NCI-H446 (cell line): Measurements from ENCODE around the gene UGT1A1.

Experiments
- DNase-seq, 2 experiments: peaks; one replicate each; lab custom pipeline; 2025; lab: John Stamatoyannopoulos, UW

Gene UGT1A1

DNA sequence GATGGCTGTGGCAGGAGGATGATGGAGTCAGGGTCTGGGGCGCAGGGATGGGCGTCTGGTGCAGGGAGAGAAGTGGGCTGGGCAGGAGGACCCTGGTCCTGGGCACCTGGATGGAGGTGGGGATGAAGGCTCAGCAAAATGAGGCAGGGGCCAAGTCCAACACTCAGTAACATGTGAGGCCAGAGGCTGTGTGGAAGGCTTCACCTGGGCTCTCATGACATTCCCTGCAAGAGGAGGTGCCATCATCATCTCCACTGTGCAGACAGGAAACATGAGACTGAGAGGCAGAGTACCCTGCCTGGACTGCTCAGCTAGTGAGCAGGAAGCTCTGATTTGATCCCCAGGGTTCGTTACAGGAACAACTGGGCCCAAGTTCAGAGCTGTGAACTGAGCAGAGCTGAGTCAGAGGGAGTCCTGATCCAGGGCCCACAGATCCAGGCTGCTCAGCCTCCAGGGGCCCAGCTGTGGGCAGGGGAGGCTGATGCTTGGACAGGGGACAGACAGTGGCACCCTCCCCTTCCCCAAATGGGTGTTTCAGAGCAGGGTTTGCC lies 57.4 kb downstream of the UGT1A1 start:
- no peak for DNase-seq

DNA sequence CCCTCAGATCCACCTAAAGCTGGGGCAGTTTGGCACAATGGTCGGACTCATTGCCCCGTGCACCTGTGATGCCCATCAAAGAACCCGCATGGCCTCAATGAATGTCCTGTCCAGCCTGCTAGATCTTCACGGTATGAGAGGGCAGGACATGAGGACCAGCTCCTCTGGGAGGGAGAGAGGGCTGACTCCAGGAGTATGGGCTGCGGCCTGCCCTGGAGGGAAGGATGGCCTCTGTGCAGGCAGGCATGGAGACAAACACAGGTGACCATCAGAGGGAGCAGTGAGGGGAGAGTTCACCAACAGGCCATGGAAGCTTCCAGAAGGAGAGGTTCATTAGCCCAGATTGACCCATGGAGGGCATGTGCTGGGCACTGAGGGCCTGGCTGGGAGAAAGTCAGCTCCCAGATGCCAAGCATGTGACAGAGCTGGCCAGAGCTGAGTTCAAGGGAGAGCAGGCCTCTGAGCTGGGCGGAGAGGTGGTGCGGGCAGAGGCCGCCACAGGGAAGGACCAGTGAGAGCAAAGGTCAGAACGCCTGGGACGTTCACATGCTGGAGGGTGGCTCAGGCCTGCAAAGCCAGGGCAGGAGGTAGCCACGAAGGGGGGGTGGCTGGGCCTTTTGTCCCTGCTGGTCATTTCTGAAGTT lies 58.0 kb downstream of the UGT1A1 start:
- DNase-seq, result no peak

DNA sequence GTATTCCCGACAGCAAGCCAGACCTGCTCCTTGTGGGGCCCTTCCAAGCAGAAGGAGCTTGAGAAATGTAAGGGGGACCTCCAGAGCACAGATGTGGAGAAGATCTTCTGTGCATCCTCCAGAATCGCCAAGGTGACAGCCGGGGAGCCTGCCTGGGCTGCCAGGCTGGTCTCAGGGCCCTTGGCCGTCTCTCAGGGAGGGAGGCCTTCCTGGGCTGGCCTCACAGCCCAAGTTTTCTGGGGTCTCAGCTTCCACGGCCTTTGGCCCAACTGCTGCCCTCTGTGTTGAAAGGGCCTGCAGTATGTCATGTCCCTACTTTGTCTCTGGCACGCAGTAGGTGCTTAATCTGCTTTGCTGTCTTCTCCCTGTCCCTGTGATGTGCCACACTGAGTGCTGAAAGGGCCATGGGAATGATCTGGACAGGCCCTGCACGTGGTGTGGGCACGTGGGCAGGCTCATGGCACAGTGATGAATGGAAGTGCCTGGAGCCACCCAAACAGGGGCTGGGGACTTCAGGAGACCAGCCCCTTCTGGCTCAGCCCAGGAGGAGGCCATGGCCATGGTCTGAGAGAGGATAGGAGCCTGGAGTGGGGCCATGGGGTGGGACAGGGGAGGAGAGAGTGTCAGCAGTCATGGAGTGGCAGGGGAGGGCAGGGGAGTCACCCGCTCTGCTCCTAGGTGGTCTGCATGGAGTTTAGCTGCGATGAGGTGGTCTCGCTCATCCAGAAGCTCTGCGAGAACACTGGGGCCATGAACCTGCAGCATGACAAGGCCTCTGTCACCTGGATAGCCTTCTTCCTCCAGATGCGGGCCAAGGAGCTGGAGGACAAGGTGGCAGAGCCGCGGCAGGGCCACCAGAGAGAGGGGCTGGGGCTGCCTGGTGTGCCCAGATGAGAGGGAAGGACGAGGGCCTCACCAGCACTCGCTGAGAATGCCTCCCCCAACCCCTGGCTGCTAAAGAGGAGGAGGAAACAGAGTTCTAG lies 58.9 kb downstream of the UGT1A1 start:
- DNase-seq, result no peak

DNA sequence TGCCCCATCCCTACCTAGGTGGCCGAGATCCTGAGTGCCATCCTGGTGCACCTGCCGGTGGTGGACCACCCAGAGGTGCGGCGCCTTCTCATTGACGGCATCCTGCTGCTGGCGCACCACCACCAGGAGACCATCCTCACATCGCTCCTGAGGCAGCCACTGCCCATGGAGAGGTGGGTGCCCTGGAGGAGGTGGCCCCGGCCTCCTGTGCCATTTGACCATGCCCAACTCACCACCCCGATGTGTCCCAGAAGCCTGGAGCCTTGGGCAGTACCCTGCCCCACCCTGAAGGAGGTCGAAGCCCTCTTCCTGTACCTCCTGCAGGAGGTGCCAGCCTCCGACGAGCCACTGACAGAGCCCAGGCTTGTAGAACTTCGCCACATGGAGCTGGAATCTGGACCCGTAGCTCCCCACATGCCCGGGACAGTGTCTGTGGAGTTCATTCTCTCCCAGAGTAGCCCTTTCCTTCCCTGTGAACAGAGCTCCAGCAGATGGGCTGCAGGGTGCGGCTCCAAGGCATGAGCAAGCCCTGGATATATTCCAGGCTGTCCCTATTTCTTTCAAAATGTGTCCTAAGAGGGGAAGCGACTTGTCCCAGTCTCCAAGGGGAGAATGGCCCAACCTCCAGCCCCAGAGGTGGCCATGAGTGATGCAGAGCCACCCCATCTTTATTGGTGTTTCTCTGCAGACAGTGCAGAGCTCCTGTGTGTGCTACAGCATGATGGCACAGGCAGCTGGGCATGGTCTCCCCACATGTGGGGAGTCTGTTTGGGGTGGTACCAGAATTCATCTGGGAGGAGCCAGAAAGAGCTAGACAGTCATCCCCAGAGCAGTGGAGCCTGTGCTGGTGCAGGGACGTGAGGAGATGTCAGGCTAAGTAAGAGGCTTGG lies 60.1 kb downstream of the UGT1A1 start:
- no peak for DNase-seq

DNA sequence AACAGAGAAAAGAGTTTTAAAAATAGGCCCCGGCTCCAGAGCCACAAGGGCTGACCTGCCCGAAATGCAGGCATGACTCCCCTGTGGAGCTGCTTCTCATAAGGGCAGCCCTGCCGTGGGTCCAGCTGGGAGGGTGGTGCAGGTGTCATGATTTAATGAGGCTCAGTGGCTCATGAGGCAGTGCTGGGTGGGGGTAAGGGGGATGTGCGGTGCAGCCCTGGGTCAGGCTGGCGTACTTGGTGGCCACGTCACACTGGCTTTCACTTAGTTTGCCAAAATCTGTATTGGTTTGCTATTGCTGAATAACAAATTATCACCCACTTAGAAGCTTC lies 60.7 kb downstream of the UGT1A1 start:
- no peak for DNase-seq

DNA sequence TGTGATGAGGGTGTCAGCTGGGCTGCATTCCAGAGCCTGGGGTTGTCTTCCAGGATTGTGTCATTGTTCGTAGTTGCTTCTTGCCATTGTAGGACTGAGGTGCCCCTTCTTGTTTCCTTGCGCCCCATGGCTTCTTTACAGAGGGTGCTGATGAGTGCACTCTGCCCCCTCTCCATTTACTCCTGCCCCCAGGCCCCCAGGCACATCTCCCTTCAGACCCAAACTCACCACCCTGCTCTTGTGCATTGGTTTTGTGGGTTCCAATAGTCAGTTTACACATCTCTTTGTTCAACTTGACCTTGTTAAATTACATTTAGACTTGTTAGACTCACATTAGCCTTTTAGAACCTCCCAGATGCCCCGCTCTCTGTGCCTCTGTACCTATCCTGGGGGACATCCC lies 61.1 kb downstream of the UGT1A1 start:
- no peak for DNase-seq

DNA sequence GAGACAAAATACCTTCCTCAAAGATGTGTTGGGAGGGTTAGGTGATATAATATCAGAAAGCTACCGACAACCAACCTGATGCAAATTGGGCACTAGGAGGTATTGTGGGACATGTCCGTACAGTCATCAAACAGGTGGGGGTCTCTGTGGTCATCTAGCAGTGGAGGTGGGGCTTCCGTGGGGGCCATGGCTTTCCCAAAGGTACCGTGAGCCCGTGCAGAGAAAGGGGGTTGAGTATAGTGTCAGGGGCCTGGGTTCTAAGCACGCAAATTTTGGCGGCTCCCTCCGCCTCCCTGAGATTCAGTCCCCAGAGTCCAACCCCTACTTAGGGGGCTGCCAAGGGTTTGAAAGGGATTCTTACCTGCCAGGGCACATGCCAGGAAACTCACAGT lies 61.6 kb downstream of the UGT1A1 start:
- DNase-seq, result no peak

DNA sequence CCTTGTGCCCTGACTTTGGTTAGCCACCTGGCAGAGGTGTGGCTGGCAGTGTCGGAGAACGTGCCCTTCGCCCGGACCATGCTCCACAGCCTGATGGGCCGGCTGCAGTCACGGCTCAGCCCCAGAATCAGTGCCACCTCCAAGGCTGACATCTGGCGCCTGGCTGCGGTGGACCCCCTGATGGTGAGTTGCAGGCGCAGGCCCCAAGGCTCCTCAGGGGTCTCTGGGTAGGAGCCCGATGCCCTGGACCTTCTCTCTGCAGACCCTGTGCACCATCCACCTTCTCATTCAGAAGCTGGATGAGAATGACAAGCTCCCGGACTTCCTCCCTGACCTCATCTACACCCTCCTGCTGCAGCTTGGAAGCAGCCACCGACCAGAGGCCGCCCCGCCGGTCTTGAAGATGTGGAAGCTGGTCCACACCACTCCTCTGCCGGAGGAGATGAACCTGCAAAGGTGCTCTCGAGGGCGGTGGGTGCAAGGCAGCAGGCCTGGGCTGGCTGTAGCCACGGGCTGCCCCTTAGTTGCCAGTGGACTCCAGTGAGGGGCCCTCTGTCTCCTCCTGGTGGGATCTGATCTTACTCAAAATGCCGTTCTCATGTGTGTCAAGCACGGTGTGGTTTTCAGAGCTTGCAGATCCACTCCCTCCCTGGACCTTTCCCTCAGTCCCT lies 62.2 kb downstream of the UGT1A1 start:
- DNase-seq, result no peak
